WTC11 (cell line): ENCODE results near the gene PDF. TPM values are rescaled to one million over a fixed set of nuclear protein-coding genes. Genes with fewer than 3 reads are reported as not detected.

Experiments used
- ATAC-seq: fragments of 200-7000 bp; cut with Tn5 transposase; 2 replicates; pipeline ENCODE4 v1.10.0; 2021; ENCODE audit warnings: mild to moderate bottlenecking, moderate library complexity
- CTCF ChIA-PET: fragments of 300-600 bp; sonication (Branson Sonifier 250); formaldehyde crosslinking; loops from one replicate; lab custom pipeline; 2021; ENCODE audit warnings: antibody characterized with exemption; lab: Charles Lee
- POLR2A ChIA-PET: fragments of 350-600 bp; sonication (Branson Sonifier 250); formaldehyde crosslinking; loops from one replicate; lab custom pipeline; 2021; ENCODE audit warnings: antibody characterized with exemption; lab: Charles Lee
- DNase-seq: peaks from one replicate; pipeline ENCODE4 v3.0.0; 2021; ENCODE audit warnings: low spot score
- H3K27ac Mint-ChIP-seq: 2 replicates; pipeline ENCODE4 v1.8.0; 2021; ENCODE audit warnings: mixed read lengths
- H3K27me3 Mint-ChIP-seq: 2 replicates; pipeline ENCODE4 v1.8.0; 2021; ENCODE audit warnings: low read depth, mild to moderate bottlenecking, moderate library complexity, mixed read lengths
- H3K36me3 Mint-ChIP-seq: 2 replicates; pipeline ENCODE4 v1.8.0; 2021; ENCODE audit warnings: mixed read lengths
- H3K4me1 Mint-ChIP-seq: 2 replicates; pipeline ENCODE4 v1.8.0; 2022; ENCODE audit warnings: mixed read lengths
- H3K4me3 Mint-ChIP-seq: 2 replicates; pipeline ENCODE4 v1.8.0; 2021; ENCODE audit warnings: mild to moderate bottlenecking, moderate library complexity, mixed read lengths
- H3K9me3 Mint-ChIP-seq: 2 replicates; pipeline ENCODE4 v1.8.0; 2021; ENCODE audit warnings: mixed read lengths
- CDX4 ChIP-seq: fragments of 250-450 bp; sonication (Bioruptor Pico); IDR thresholded peaks from 2 replicates; pipeline ENCODE4 v1.9.0; 2021; ENCODE audit warnings: moderate library complexity, mild to moderate bottlenecking, inconsistent platforms, borderline replicate concordance
- E2F5 ChIP-seq: sonication (generic); formaldehyde crosslinking; IDR thresholded peaks from 2 replicates; pipeline ENCODE4 v1.8.1; 2022; ENCODE audit warnings: mild to moderate bottlenecking, moderate library complexity, missing genetic modification reagents
- FOXJ3 ChIP-seq: sonication (generic); formaldehyde crosslinking; IDR thresholded peaks from 2 replicates; pipeline ENCODE4 v1.9.0; 2021; ENCODE audit warnings: missing genetic modification reagents, mild to moderate bottlenecking, borderline replicate concordance
- GABPB1 ChIP-seq: sonication (generic); formaldehyde crosslinking; IDR thresholded peaks from 2 replicates; pipeline ENCODE4 v1.8.1; 2023; ENCODE audit warnings: mild to moderate bottlenecking, missing genetic modification reagents
- GRHL2 ChIP-seq: fragments of 250-450 bp; sonication (Bioruptor Pico); IDR thresholded peaks from 2 replicates; pipeline ENCODE4 v1.8.0; 2022; ENCODE audit warnings: mild to moderate bottlenecking, moderate library complexity; ENCODE audit not compliant: insufficient replicate concordance, severe bottlenecking
- HMGXB4 ChIP-seq: sonication (generic); formaldehyde crosslinking; IDR thresholded peaks from 2 replicates; pipeline ENCODE4 v1.8.1; 2023; ENCODE audit warnings: mild to moderate bottlenecking, moderate library complexity, missing genetic modification reagents
- IRF2 ChIP-seq: sonication (generic); formaldehyde crosslinking; IDR thresholded peaks from 2 replicates; pipeline ENCODE4 v1.8.0; 2022; ENCODE audit warnings: low read depth, missing genetic modification reagents, borderline replicate concordance
- KAT7 ChIP-seq: sonication (generic); formaldehyde crosslinking; IDR thresholded peaks from 2 replicates; pipeline ENCODE4 v1.8.1; 2023; ENCODE audit warnings: missing genetic modification reagents, mild to moderate bottlenecking, borderline replicate concordance
- MXD4 ChIP-seq: fragments of 250-450 bp; sonication (Bioruptor Pico); IDR thresholded peaks from 2 replicates; pipeline ENCODE4 v1.8.0; 2021; ENCODE audit warnings: mild to moderate bottlenecking, moderate library complexity, borderline replicate concordance
- ZNF121 ChIP-seq: sonication (generic); formaldehyde crosslinking; IDR thresholded peaks from 2 replicates; pipeline ENCODE4 v1.8.0; 2023; ENCODE audit warnings: missing genetic modification reagents
- ZNF425 ChIP-seq: fragments of 250-450 bp; sonication (Bioruptor Pico); conservative IDR thresholded peaks from 2 replicates; pipeline ENCODE4 v1.9.0; 2021; ENCODE audit warnings: mild to moderate bottlenecking
- total RNA-seq: library from RNA; stranded (reverse); gene quantifications from 3 replicates; pipeline ENCODE4 v1.2.3, GENCODE V29; 2021

Gene PDF
- total RNA-seq, 1 experiment from 2014 or later = 28.2 TPM

GRCh38 chr16:69329369-69330285 is 761 bp downstream of the PDF start (continued):
- TF ChIP-seq GRHL2 (CRISPR knock-in tag) (no peak), HMGXB4 (CRISPR knock-in tag) (peak; percentile 24; the same call in 1 of the 2 replicates)
- TF ChIP-seq, all 79 proteins: peak for 8

GRCh38 chr16:69328854-69329316 is 1.5 kb downstream of the PDF start:
- peaks cover 54% of the 10 kb centered on the region for H3K36me3 Mint-ChIP-seq
- no peak for DNase-seq
- H3K9me3 Mint-ChIP-seq = no peaks in the 10 kb centered on the region
- peaks cover 22% of the 10 kb centered on the region for H3K4me1 Mint-ChIP-seq
- H3K4me3 Mint-ChIP-seq = peak overlapping the region; percentile 85
- no peaks in the 10 kb centered on the region for H3K27me3 Mint-ChIP-seq
- ChIA-PET POLR2A (interaction anchor here (0.5 to 1.2 kb wide), 4 partner anchors 11 to 959 kb away, joined by 3 to 4 read pairs (median 3); partner anchors contain the start of genes COG8 and NIP7), CTCF (interaction anchor here (0.9 kb wide), 1 partner anchor 10 kb away, joined by 3 read pairs; no protein-coding TSS in a partner anchor)
- H3K27ac Mint-ChIP-seq = peak overlapping the region; percentile 41; the same call in 1 of the 2 replicates
- no peak for ATAC-seq
- TF ChIP-seq KAT7 (CRISPR knock-in tag) (0 out of 2 replicates have a peak, but pooled peaks have one; percentile 57), E2F5 (CRISPR knock-in tag) (no peak), FOXJ3 (CRISPR knock-in tag) (no peak), MXD4 (CRISPR knock-in tag) (no peak)

GRCh38 chr16:69327585-69328310 is 2.6 kb downstream of the PDF start:
- Mint-ChIP-seq H3K4me3 (peak overlapping the region; percentile 85; the same call in 1 of the 2 replicates), H3K9me3 (no peaks in the 10 kb centered on the region), H3K4me1 (peaks cover 22% of the 10 kb centered on the region), H3K27me3 (no peaks in the 10 kb centered on the region), H3K27ac (no peak overlapping the region), H3K36me3 (peaks cover 56% of the 10 kb centered on the region)
- ChIA-PET CTCF (no interaction called here), POLR2A (interaction anchor here (0.7 to 1.2 kb wide), 2 partner anchors 12 to 24 kb away, joined by 3 to 7 read pairs; partner anchors contain the start of genes COG8, NIP7 and TMED6)
- TF ChIP-seq CDX4 (CRISPR knock-in tag) (no peak), ZNF121 (CRISPR knock-in tag) (peak; percentile 42; the same call in 1 of the 2 replicates)
- DNase-seq (no peak), ATAC-seq (no peak)

GRCh38 chr16:69326172-69326873 is 4.1 kb downstream of the PDF start:
- peaks cover 57% of the 10 kb centered on the region for H3K36me3 Mint-ChIP-seq
- H3K9me3 Mint-ChIP-seq = no peaks in the 10 kb centered on the region
- TF ChIP-seq IRF2 (CRISPR knock-in tag) (no peak), ZNF425 (CRISPR knock-in tag) (no peak), GABPB1 (CRISPR knock-in tag) (peak; percentile 56; the same call in 1 of the 2 replicates)
- ChIA-PET POLR2A (interaction anchor here (0.6 kb wide), 2 partner anchors 40 to 964 kb away, joined by 4 read pairs; no protein-coding TSS in a partner anchor), CTCF (interaction anchor here (0.6 to 1.6 kb wide), 3 partner anchors 14 to 176 kb away, joined by 3 to 5 read pairs (median 3); no protein-coding TSS in a partner anchor)
- no peaks in the 10 kb centered on the region for H3K27me3 Mint-ChIP-seq
- DNase-seq = no peak
- peak overlapping the region; percentile 70 for H3K27ac Mint-ChIP-seq
- peaks cover 22% of the 10 kb centered on the region for H3K4me1 Mint-ChIP-seq
- no peak for ATAC-seq
- H3K4me3 Mint-ChIP-seq = no peak overlapping the region
